DOHH2 (cell line): ENCODE data around the gene CXCL8.
"Not testable (repeated sequence)": the region's sequence is repeated elsewhere in the genome, so short reads cannot be mapped to it uniquely, and the experiment has no call there.

Experiments
- EZH2phosphoT487 ChIP-seq: fragments of 200-600 bp; sonication (generic); IDR thresholded peaks from 2 replicates; pipeline ENCODE4 v1.6.1; 2017; ENCODE audit warnings: borderline replicate concordance, mild to moderate bottlenecking, antibody characterized with exemption, low read length, moderate library complexity, mixed read lengths
- TF ChIP-seq, protein P1 (sequence below): fragments of 200-600 bp; sonication (generic); IDR thresholded peaks from one replicate; pipeline ENCODE4 v1.5.1; 2014; ENCODE audit warnings: antibody characterized with exemption, mild to moderate bottlenecking, low read depth, low read length; ENCODE audit not compliant: poor library complexity, severe bottlenecking

DNA sequence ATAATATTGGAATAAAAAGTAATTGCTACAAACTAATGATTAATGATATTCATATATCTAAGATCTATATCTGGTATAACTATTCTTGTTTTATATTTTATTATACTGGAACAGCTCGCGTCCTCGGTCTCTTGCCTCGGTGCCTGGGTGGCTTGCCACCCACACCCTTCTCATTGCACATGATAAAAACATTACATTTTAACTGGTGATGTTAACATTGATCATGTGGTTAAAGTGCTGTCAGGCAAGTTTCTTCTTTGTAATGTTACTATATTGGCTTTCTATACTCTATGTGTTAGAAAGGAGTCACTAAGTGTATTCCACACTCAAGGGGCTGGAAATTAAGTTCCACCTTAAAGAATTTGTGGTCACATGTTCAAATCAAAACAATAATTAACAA lies 34.0 kb downstream of the CXCL8 start:
- TF ChIP-seq, protein P1, sequence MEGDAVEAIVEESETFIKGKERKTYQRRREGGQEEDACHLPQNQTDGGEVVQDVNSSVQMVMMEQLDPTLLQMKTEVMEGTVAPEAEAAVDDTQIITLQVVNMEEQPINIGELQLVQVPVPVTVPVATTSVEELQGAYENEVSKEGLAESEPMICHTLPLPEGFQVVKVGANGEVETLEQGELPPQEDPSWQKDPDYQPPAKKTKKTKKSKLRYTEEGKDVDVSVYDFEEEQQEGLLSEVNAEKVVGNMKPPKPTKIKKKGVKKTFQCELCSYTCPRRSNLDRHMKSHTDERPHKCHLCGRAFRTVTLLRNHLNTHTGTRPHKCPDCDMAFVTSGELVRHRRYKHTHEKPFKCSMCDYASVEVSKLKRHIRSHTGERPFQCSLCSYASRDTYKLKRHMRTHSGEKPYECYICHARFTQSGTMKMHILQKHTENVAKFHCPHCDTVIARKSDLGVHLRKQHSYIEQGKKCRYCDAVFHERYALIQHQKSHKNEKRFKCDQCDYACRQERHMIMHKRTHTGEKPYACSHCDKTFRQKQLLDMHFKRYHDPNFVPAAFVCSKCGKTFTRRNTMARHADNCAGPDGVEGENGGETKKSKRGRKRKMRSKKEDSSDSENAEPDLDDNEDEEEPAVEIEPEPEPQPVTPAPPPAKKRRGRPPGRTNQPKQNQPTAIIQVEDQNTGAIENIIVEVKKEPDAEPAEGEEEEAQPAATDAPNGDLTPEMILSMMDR, result not testable (repeated sequence)
- TF ChIP-seq EZH2phosphoT487, result not testable (repeated sequence)
